SK-N-SH treated with all-trans-retinoic acid at 6 μM for 48 hours (cell line): ENCODE measurements around the gene TAOK1.
A peak's percentile ranks its signal among the peaks of the same experiment; 100 is the strongest.

ENCODE experiments used
- ATAC-seq: fragments of 200-7000 bp; cut with Tn5 transposase; 3 replicates; pipeline ENCODE4 v1.9.1; 2020; ENCODE audit warnings: mild to moderate bottlenecking, moderate library complexity
- ARNTL ChIP-seq: fragments of 450-650 bp; formaldehyde crosslinking; IDR thresholded peaks from 2 replicates; pipeline ENCODE4 v1.5.0; 2020; ENCODE audit warnings: low read depth, mild to moderate bottlenecking, moderate library complexity, borderline replicate concordance
- BACH2 ChIP-seq: fragments of 250-450 bp; sonication (Bioruptor Pico); IDR thresholded peaks from 2 replicates; pipeline ENCODE4 v1.9.0; 2021; ENCODE audit warnings: mild to moderate bottlenecking, borderline replicate concordance
- CSDC2 ChIP-seq: fragments of 250-450 bp; sonication (Bioruptor Pico); IDR thresholded peaks from 2 replicates; pipeline ENCODE4 v1.5.0; 2020; ENCODE audit warnings: mild to moderate bottlenecking, moderate library complexity
- GLIS3 ChIP-seq: fragments of 250-450 bp; sonication (Bioruptor Pico); IDR thresholded peaks from 2 replicates; pipeline ENCODE4 v1.5.0; 2020; ENCODE audit warnings: mild to moderate bottlenecking, moderate library complexity
- ISL1 ChIP-seq: fragments of 250-450 bp; sonication (Bioruptor Pico); IDR thresholded peaks from 2 replicates; pipeline ENCODE4 v2.1.2; 2022; ENCODE audit warnings: mild to moderate bottlenecking, moderate library complexity
- OSR1 ChIP-seq: fragments of 250-450 bp; sonication (Bioruptor Pico); IDR thresholded peaks from 2 replicates; pipeline ENCODE4 v1.8.0; 2022; ENCODE audit warnings: moderate library complexity, mild to moderate bottlenecking, inconsistent platforms
- PPARA ChIP-seq: fragments of 250-450 bp; sonication (Bioruptor Pico); IDR thresholded peaks from 2 replicates; pipeline ENCODE4 v1.5.0; 2020; ENCODE audit warnings: mild to moderate bottlenecking, borderline replicate concordance
- RARB ChIP-seq: fragments of 250-450 bp; sonication (Bioruptor Pico); IDR thresholded peaks from 2 replicates; pipeline ENCODE4 v1.8.0; 2021; ENCODE audit warnings: mild to moderate bottlenecking, moderate library complexity
- SNAI2 ChIP-seq: fragments of 250-450 bp; sonication (Bioruptor Pico); IDR thresholded peaks from 2 replicates; pipeline ENCODE4 v1.5.0; 2020; ENCODE audit warnings: mild to moderate bottlenecking, moderate library complexity
- TCF4 ChIP-seq: fragments of 250-450 bp; sonication (Bioruptor Pico); IDR thresholded peaks from 2 replicates; pipeline ENCODE4 v1.8.0; 2021; ENCODE audit warnings: mild to moderate bottlenecking, moderate library complexity, borderline replicate concordance
- TOX ChIP-seq: fragments of 250-450 bp; sonication (Bioruptor Pico); IDR thresholded peaks from 2 replicates; pipeline ENCODE4 v1.8.0; 2021; ENCODE audit warnings: mild to moderate bottlenecking, moderate library complexity, borderline replicate concordance
- ZC3H10 ChIP-seq: fragments of 250-450 bp; sonication (Bioruptor Pico); IDR thresholded peaks from 2 replicates; pipeline ENCODE4 v1.5.1; 2021; ENCODE audit warnings: mild to moderate bottlenecking, moderate library complexity
- ZFP3 ChIP-seq: fragments of 250-450 bp; sonication (Bioruptor Pico); IDR thresholded peaks from 2 replicates; pipeline ENCODE4 v1.5.0; 2020; ENCODE audit warnings: mild to moderate bottlenecking, moderate library complexity
- ZFP30 ChIP-seq: fragments of 450-650 bp; formaldehyde crosslinking; IDR thresholded peaks from 2 replicates; pipeline ENCODE4 v1.5.0; 2022; ENCODE audit warnings: mild to moderate bottlenecking, moderate library complexity
- ZNF565 ChIP-seq: fragments of 450-650 bp; formaldehyde crosslinking; conservative IDR thresholded peaks from 2 replicates; pipeline ENCODE4 v1.5.0; 2020; ENCODE audit warnings: low read depth, mild to moderate bottlenecking, moderate library complexity
- ZNF8 ChIP-seq: fragments of 450-650 bp; formaldehyde crosslinking; IDR thresholded peaks from 2 replicates; pipeline ENCODE4 v1.5.0; 2020; ENCODE audit warnings: mild to moderate bottlenecking, moderate library complexity
- TF ChIP-seq, protein P1 (sequence below): fragments of 250-450 bp; sonication (Bioruptor Pico); IDR thresholded peaks from 2 replicates; pipeline ENCODE4 v1.5.1; 2021; ENCODE audit warnings: mild to moderate bottlenecking, moderate library complexity
- TF ChIP-seq, protein P2 (sequence below): fragments of 250-450 bp; sonication (Bioruptor Pico); IDR thresholded peaks from 2 replicates; pipeline ENCODE4 v1.5.1; 2020; ENCODE audit warnings: low read depth, mild to moderate bottlenecking, moderate library complexity
- TF ChIP-seq, protein P3 (sequence below): fragments of 250-450 bp; sonication (Bioruptor Pico); IDR thresholded peaks from 2 replicates; pipeline ENCODE4 v1.8.0; 2021; ENCODE audit warnings: low read depth, mild to moderate bottlenecking, moderate library complexity, borderline replicate concordance
- TF ChIP-seq, protein P4 (sequence below): fragments of 250-450 bp; sonication (Bioruptor Pico); IDR thresholded peaks from 2 replicates; pipeline ENCODE4 v1.8.0; 2020; ENCODE audit warnings: mild to moderate bottlenecking, moderate library complexity, borderline replicate concordance
- TF ChIP-seq, protein P5 (sequence below): fragments of 250-450 bp; sonication (Bioruptor Pico); IDR thresholded peaks from 2 replicates; pipeline ENCODE4 v1.5.0; 2020; ENCODE audit warnings: mild to moderate bottlenecking, moderate library complexity

TAOK1 gene

GRCh38 chr17:29559640-29560039, 169.5 kb downstream of the TAOK1 start:
- ATAC-seq = no peak
- TF ChIP-seq, protein P1, sequence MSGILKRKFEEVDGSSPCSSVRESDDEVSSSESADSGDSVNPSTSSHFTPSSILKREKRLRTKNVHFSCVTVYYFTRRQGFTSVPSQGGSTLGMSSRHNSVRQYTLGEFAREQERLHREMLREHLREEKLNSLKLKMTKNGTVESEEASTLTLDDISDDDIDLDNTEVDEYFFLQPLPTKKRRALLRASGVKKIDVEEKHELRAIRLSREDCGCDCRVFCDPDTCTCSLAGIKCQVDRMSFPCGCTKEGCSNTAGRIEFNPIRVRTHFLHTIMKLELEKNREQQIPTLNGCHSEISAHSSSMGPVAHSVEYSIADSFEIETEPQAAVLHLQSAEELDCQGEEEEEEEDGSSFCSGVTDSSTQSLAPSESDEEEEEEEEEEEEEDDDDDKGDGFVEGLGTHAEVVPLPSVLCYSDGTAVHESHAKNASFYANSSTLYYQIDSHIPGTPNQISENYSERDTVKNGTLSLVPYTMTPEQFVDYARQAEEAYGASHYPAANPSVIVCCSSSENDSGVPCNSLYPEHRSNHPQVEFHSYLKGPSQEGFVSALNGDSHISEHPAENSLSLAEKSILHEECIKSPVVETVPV (CRISPR knock-in tag) = no peak
- no peak for TF ChIP-seq ZNF8 (CRISPR knock-in tag)
- no peak for TF ChIP-seq SNAI2 (CRISPR knock-in tag)
- TF ChIP-seq CSDC2 = no peak
- no peak for TF ChIP-seq ARNTL (CRISPR knock-in tag)
- TF ChIP-seq ZFP3 (CRISPR knock-in tag) = no peak
- TF ChIP-seq ZC3H10 (CRISPR knock-in tag) = no peak
- no peak for TF ChIP-seq PPARA
- TF ChIP-seq, protein P2, sequence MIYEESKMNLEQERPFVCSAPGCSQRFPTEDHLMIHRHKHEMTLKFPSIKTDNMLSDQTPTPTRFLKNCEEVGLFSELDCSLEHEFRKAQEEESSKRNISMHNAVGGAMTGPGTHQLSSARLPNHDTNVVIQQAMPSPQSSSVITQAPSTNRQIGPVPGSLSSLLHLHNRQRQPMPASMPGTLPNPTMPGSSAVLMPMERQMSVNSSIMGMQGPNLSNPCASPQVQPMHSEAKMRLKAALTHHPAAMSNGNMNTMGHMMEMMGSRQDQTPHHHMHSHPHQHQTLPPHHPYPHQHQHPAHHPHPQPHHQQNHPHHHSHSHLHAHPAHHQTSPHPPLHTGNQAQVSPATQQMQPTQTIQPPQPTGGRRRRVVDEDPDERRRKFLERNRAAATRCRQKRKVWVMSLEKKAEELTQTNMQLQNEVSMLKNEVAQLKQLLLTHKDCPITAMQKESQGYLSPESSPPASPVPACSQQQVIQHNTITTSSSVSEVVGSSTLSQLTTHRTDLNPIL = no peak
- no peak for TF ChIP-seq TOX
- TF ChIP-seq, protein P3, sequence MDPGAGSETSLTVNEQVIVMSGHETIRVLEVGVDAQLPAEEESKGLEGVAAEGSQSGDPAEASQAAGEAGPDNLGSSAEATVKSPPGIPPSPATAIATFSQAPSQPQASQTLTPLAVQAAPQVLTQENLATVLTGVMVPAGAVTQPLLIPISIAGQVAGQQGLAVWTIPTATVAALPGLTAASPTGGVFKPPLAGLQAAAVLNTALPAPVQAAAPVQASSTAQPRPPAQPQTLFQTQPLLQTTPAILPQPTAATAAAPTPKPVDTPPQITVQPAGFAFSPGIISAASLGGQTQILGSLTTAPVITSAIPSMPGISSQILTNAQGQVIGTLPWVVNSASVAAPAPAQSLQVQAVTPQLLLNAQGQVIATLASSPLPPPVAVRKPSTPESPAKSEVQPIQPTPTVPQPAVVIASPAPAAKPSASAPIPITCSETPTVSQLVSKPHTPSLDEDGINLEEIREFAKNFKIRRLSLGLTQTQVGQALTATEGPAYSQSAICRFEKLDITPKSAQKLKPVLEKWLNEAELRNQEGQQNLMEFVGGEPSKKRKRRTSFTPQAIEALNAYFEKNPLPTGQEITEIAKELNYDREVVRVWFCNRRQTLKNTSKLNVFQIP (CRISPR knock-in tag) = no peak
- TF ChIP-seq ZFP30 (CRISPR knock-in tag) = no peak
- no peak for TF ChIP-seq ZNF565 (CRISPR knock-in tag)
- TF ChIP-seq OSR1 (CRISPR knock-in tag) = no peak
- no peak for TF ChIP-seq GLIS3

GRCh38 chr17:29560316-29560715, 170.2 kb downstream of the TAOK1 start:
- 0 out of 2 replicates have a peak, but pooled peaks have one; percentile 12 for TF ChIP-seq TCF4 (CRISPR knock-in tag)
- no peak for TF ChIP-seq OSR1 (CRISPR knock-in tag)
- TF ChIP-seq BACH2 (CRISPR knock-in tag) = no peak
- TF ChIP-seq RARB (CRISPR knock-in tag) = no peak
- TF ChIP-seq, protein P4, sequence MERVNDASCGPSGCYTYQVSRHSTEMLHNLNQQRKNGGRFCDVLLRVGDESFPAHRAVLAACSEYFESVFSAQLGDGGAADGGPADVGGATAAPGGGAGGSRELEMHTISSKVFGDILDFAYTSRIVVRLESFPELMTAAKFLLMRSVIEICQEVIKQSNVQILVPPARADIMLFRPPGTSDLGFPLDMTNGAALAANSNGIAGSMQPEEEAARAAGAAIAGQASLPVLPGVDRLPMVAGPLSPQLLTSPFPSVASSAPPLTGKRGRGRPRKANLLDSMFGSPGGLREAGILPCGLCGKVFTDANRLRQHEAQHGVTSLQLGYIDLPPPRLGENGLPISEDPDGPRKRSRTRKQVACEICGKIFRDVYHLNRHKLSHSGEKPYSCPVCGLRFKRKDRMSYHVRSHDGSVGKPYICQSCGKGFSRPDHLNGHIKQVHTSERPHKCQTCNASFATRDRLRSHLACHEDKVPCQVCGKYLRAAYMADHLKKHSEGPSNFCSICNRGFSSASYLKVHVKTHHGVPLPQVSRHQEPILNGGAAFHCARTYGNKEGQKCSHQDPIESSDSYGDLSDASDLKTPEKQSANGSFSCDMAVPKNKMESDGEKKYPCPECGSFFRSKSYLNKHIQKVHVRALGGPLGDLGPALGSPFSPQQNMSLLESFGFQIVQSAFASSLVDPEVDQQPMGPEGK (CRISPR knock-in tag) = no peak
- TF ChIP-seq, all 23 proteins: peak for 1
- ATAC-seq = no peak

- no peak for TF ChIP-seq ISL1 (CRISPR knock-in tag)
- TF ChIP-seq, protein P2 = no peak
- TF ChIP-seq RARB (CRISPR knock-in tag) = no peak
- TF ChIP-seq, protein P1 (CRISPR knock-in tag) = no peak
- TF ChIP-seq, protein P5, sequence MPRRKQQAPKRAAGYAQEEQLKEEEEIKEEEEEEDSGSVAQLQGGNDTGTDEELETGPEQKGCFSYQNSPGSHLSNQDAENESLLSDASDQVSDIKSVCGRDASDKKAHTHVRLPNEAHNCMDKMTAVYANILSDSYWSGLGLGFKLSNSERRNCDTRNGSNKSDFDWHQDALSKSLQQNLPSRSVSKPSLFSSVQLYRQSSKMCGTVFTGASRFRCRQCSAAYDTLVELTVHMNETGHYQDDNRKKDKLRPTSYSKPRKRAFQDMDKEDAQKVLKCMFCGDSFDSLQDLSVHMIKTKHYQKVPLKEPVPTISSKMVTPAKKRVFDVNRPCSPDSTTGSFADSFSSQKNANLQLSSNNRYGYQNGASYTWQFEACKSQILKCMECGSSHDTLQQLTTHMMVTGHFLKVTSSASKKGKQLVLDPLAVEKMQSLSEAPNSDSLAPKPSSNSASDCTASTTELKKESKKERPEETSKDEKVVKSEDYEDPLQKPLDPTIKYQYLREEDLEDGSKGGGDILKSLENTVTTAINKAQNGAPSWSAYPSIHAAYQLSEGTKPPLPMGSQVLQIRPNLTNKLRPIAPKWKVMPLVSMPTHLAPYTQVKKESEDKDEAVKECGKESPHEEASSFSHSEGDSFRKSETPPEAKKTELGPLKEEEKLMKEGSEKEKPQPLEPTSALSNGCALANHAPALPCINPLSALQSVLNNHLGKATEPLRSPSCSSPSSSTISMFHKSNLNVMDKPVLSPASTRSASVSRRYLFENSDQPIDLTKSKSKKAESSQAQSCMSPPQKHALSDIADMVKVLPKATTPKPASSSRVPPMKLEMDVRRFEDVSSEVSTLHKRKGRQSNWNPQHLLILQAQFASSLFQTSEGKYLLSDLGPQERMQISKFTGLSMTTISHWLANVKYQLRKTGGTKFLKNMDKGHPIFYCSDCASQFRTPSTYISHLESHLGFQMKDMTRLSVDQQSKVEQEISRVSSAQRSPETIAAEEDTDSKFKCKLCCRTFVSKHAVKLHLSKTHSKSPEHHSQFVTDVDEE (CRISPR knock-in tag) = no peak
- no peak for TF ChIP-seq TOX
- TF ChIP-seq TCF4 (CRISPR knock-in tag) = no peak
- TF ChIP-seq ZNF565 (CRISPR knock-in tag) = no peak
- no peak for TF ChIP-seq ZC3H10 (CRISPR knock-in tag)
- TF ChIP-seq OSR1 (CRISPR knock-in tag) = no peak
- TF ChIP-seq, all 23 proteins: peak for 0
- ATAC-seq = no peak
These were observed 171.7 kb downstream of the TAOK1 start for GRCh38 chr17:29561554-29562517.
